Hepatocyte (in vitro differentiated cells): ENCODE measurements around the gene DGKI.

Experiments used
- EZH2 ChIP-seq: fragments of 200-600 bp; sonication (generic); IDR thresholded peaks from 2 replicates; pipeline ENCODE4 v1.6.1; 2016; ENCODE audit warnings: antibody characterized with exemption, mild to moderate bottlenecking, borderline replicate concordance
- EZH2phosphoT487 ChIP-seq: fragments of 200-600 bp; sonication (generic); IDR thresholded peaks from one replicate; pipeline ENCODE4 v1.6.1; 2018; ENCODE audit warnings: antibody characterized with exemption, mild to moderate bottlenecking, low read depth, moderate library complexity; ENCODE audit not compliant: unreplicated experiment, severe bottlenecking
- TF ChIP-seq, protein P1 (sequence below): fragments of 200-600 bp; sonication (generic); IDR thresholded peaks from 2 replicates; pipeline ENCODE4 v1.5.1; 2016; ENCODE audit warnings: antibody characterized with exemption, mild to moderate bottlenecking; ENCODE audit not compliant: poor library complexity

DNA sequence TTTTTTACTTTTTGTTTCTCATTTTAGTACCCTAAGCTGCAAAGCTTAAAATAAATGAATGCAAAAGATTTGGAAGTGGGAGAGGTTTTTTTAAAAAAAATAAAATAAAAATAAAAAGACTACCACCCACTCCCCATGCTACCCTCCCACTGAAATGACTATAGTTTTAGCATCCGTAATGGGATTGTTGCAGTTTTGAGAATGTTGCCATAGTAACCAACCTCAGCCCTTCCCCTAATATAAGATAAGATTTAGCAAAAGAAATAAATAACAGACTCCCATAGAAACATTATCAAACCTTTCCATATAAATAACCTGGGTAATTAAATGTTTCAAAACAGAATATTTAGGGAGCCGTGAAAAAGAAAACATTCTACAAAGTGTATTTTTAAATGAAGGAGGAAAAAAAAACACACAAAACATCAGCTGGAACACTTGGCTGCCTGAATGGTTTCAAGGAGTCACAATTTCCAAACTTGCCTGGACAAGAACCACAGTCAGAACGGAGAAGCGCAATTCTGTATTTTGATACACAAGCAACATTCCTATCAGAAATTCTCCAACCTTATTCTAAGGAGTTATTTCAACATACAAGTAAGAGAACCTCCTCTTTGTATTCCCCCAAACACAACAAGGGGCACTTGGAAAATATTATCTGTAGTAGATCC is 57.4 kb downstream of the DGKI start:
- TF ChIP-seq, protein P1, sequence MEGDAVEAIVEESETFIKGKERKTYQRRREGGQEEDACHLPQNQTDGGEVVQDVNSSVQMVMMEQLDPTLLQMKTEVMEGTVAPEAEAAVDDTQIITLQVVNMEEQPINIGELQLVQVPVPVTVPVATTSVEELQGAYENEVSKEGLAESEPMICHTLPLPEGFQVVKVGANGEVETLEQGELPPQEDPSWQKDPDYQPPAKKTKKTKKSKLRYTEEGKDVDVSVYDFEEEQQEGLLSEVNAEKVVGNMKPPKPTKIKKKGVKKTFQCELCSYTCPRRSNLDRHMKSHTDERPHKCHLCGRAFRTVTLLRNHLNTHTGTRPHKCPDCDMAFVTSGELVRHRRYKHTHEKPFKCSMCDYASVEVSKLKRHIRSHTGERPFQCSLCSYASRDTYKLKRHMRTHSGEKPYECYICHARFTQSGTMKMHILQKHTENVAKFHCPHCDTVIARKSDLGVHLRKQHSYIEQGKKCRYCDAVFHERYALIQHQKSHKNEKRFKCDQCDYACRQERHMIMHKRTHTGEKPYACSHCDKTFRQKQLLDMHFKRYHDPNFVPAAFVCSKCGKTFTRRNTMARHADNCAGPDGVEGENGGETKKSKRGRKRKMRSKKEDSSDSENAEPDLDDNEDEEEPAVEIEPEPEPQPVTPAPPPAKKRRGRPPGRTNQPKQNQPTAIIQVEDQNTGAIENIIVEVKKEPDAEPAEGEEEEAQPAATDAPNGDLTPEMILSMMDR = no peak
- TF ChIP-seq EZH2 = no peak
- no peak for TF ChIP-seq EZH2phosphoT487
